ENCODE results near the gene RASGEF1C. TPM values are rescaled to one million over a fixed set of nuclear protein-coding genes. Genes with fewer than 3 reads are reported as not detected.

RASGEF1C gene
- total RNA-seq, 1 experiment from 2014 or later, result not detected

DNA sequence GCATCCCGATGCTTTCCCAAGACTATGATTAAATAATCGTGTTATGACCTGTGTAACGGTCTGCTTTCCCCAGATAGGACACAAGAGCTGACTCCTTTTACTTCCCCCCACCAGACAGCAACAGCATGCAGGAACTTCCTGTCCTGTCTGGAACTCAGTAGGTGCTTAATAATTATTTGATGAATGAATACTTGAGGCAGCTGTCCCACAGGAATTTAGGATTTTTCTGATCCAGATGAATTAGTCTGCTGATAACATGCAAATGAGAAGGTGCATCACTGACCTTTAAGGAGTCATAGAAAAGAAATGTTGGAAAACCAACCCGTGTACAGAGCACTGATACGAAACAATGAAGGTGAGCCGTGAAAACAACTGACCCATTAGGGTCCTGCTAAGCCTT, 149.7 kb downstream of the RASGEF1C start:
- no peak for DNase-seq (ENCODE audit: low read depth)

GRCh38 chr5:180056153-180056552, 152.9 kb downstream of the RASGEF1C start:
- DNase-seq (ENCODE audit: low read depth), result no peak

- no peak for DNase-seq (ENCODE audit: low read depth)
These were observed 154.8 kb downstream of the RASGEF1C start for GRCh38 chr5:180054226-180054625.

- DNase-seq (ENCODE audit: low read depth), result no peak
These were observed 155.9 kb downstream of the RASGEF1C start for GRCh38 chr5:180053061-180053602.

- no peak for DNase-seq (ENCODE audit: low read depth)
These were observed 156.7 kb downstream of the RASGEF1C start for GRCh38 chr5:180052211-180052818.

Other genes with a start within 250 kb of the RASGEF1C start
- 28.1 and 30.0 TPM in 2 replicates for gene RNF130, start 137.5 kb downstream of the RASGEF1C start, total RNA-seq (2014; rRNA removed)
- gene MAPK9, start 82.9 kb upstream of the RASGEF1C start, total RNA-seq (2014; rRNA removed), result 26.7 and 33.8 TPM in 2 replicates
- 148 and 189 TPM in 2 replicates for gene GFPT2, start 144.1 kb upstream of the RASGEF1C start, total RNA-seq (2014; rRNA removed)

Data from LHCN-M2 (cell line).